Endothelial cell of umbilical vein (primary cell): ENCODE measurements around the gene CCDC92B. TPM values are rescaled to one million over a fixed set of nuclear protein-coding genes. Genes with fewer than 3 reads are reported as not detected.

Experiments used
- BruUV-seq: library from RNA; stranded (reverse); fragments of 400-500 nt; replicated peaks from 2 replicates; lab custom pipeline; 2021; lab: Mats Ljungman, UMichigan
- CTCF ChIA-PET: fragments of 300-600, 350-600 bp; sonication (Branson Sonifier 250); formaldehyde crosslinking; loops from one replicate; lab custom pipeline; 2021; ENCODE audit warnings: antibody characterized with exemption, inconsistent platforms; lab: Charles Lee
- POLR2A ChIA-PET: fragments of 300-600, 350-600 bp; sonication (Branson Sonifier 250); formaldehyde crosslinking; loops from one replicate; lab custom pipeline; 2021; ENCODE audit warnings: antibody characterized with exemption, inconsistent platforms; lab: Charles Lee
- DNase-seq: peaks from one replicate; pipeline ENCODE4 v3.0.0-alpha.2; 2011; ENCODE audit warnings: low read depth, low spot score
- FAIRE-seq: peaks from 2 replicates; lab custom pipeline; 2011; peaks lifted over from hg19 to GRCh38; lab: Jason Lieb, UNC
- H2AFZ ChIP-seq: 2 replicates; pipeline ENCODE4 v1.6.0; 2012; ENCODE audit warnings: low read depth, low read length, control low read depth, inconsistent platforms
- H3K27ac ChIP-seq: 2 replicates; pipeline ENCODE4 v1.5.1; 2011; ENCODE audit warnings: low read depth, mild to moderate bottlenecking, control low read depth, low read length, moderate library complexity; ENCODE audit not compliant: insufficient read depth
- H3K27me3 ChIP-seq, 2 experiments: 2 replicates each; pipeline versions ENCODE4 v1.6.0 to v1.6.1; 2011; ENCODE audit warnings: low read length in 2 of 2, mixed read lengths in 1 of 2; ENCODE audit not compliant: control insufficient read depth in 2 of 2, insufficient read depth in 2 of 2
- H3K36me3 ChIP-seq, 2 experiments: 2 replicates in 1 of 2; 3 replicates in 1 of 2; pipeline ENCODE4 v1.5.1; 2011; ENCODE audit warnings: low read length in 2 of 2, mild to moderate bottlenecking in 1 of 2, moderate library complexity in 1 of 2; ENCODE audit not compliant: control insufficient read depth in 2 of 2, insufficient read depth in 2 of 2; ENCODE audit errors: extremely low read depth in 1 of 2
- H3K4me1 ChIP-seq: 3 replicates; pipeline ENCODE4 v1.5.1; 2011; ENCODE audit warnings: mild to moderate bottlenecking, low read length; ENCODE audit not compliant: control insufficient read depth, insufficient read depth; ENCODE audit errors: extremely low read depth
- H3K4me2 ChIP-seq: 2 replicates; pipeline ENCODE4 v1.6.1; 2011; ENCODE audit warnings: low read length, control low read depth, mixed read lengths; ENCODE audit not compliant: insufficient read depth
- H3K4me3 ChIP-seq, 3 experiments: fragments of 200-600 bp in 1 of 3; sonication (generic), shearing (Covaris generic) in 1 of 3; replicated peaks in 1 of 3; 2 replicates each; pipeline ENCODE4 v1.5.1; 2011 to 2016; ENCODE audit warnings: control low read depth in 3 of 3, low read length in 3 of 3, mild to moderate bottlenecking in 2 of 3, inconsistent platforms in 1 of 3, low read depth in 1 of 3, moderate library complexity in 1 of 3; ENCODE audit not compliant: insufficient read depth in 1 of 3
- H3K79me2 ChIP-seq: 2 replicates; pipeline ENCODE4 v1.6.0; 2012; ENCODE audit warnings: low read length, inconsistent platforms; ENCODE audit not compliant: control insufficient read depth, insufficient read depth
- H3K9ac ChIP-seq: replicated peaks from 2 replicates; pipeline ENCODE3; 2011; ENCODE audit warnings: low read length, control low read depth; ENCODE audit not compliant: insufficient read depth; ENCODE audit errors: extremely low read depth
- H3K9me1 ChIP-seq: replicated peaks from 3 replicates; pipeline ENCODE4 v1.6.0; 2011; ENCODE audit warnings: mild to moderate bottlenecking, low read length; ENCODE audit not compliant: control insufficient read depth, insufficient read depth; ENCODE audit errors: extremely low read depth
- H3K9me3 ChIP-seq: replicated peaks from 2 replicates; pipeline ENCODE4 v1.5.1; 2012; ENCODE audit warnings: low read length, inconsistent platforms; ENCODE audit not compliant: control insufficient read depth, insufficient read depth
- H4K20me1 ChIP-seq: replicated peaks from 2 replicates; pipeline ENCODE3; 2011; ENCODE audit warnings: mild to moderate bottlenecking, low read length; ENCODE audit not compliant: control insufficient read depth, insufficient read depth; ENCODE audit errors: extremely low read depth
- EZH2 ChIP-seq: IDR thresholded peaks from 2 replicates; pipeline ENCODE4 v1.6.1; 2012; ENCODE audit warnings: borderline replicate concordance, low read depth, mild to moderate bottlenecking, moderate library complexity, low read length, inconsistent platforms; ENCODE audit not compliant: severe bottlenecking
- FOS ChIP-seq: IDR thresholded peaks from 2 replicates; pipeline ENCODE4 v1.6.1; 2011; ENCODE audit warnings: mild to moderate bottlenecking, low read length, moderate library complexity, borderline replicate concordance; ENCODE audit not compliant: insufficient read depth
- GATA2 ChIP-seq: IDR thresholded peaks from 2 replicates; pipeline ENCODE4 v1.7.0; 2011; ENCODE audit warnings: low read depth, mild to moderate bottlenecking, moderate library complexity, mixed read lengths, low read length; ENCODE audit not compliant: insufficient read length, insufficient read depth
- JUN ChIP-seq: IDR thresholded peaks from 2 replicates; pipeline ENCODE4 v1.6.1; 2011; ENCODE audit warnings: borderline replicate concordance, low read depth; ENCODE audit not compliant: insufficient read length, insufficient read depth
- MYC ChIP-seq: IDR thresholded peaks from one replicate; pipeline ENCODE4 v1.6.1; 2011; ENCODE audit warnings: mild to moderate bottlenecking, low read depth, low read length
- POLR2A ChIP-seq: IDR thresholded peaks from 2 replicates; pipeline ENCODE4 v1.6.1; 2012; ENCODE audit warnings: low read depth, mild to moderate bottlenecking, control low read depth, low read length
- POLR2AphosphoS5 ChIP-seq: IDR thresholded peaks from 2 replicates; pipeline ENCODE4 v1.6.1; 2012; ENCODE audit warnings: low read depth, mild to moderate bottlenecking, control low read depth, low read length, moderate library complexity; ENCODE audit not compliant: insufficient read depth
- dilution Hi-C: fragments of 300-500 bp; cut with MboI; formaldehyde crosslinking; loops from one replicate; pipeline ENCODE4 v1.15.0; 2019; ENCODE audit warnings: low sequenced_read_pairs; ENCODE audit not compliant: extremely low pct_ligation_motif_present
- intact Hi-C: fragments of 100-400 bp; cut with micrococcal nuclease; formaldehyde crosslinking; loops from one replicate; pipeline ENCODE4 v1.10.0; 2022
- polyA plus RNA-seq, 4 experiments: library from polyadenylated mRNA; depleted of rRNA in 3 of 4; stranded (reverse) in 3 of 4; unstranded in 1 of 4; fragments of >200 nt; gene quantifications; 2 replicates each; pipeline versions ENCODE4 v1.2.1 to v1.2.3, GENCODE V29; 2011 to 2012; ENCODE audit warnings: missing spikeins in 1 of 4
- total RNA-seq: library from RNA; stranded (reverse); gene quantifications from 2 replicates; pipeline ENCODE4 v1.2.3, GENCODE V29; 2021
- TF ChIP-seq, protein P1 (sequence below), 2 donors: IDR thresholded peaks; 1 replicate in 1 of 2; 2 replicates in 1 of 2; pipeline ENCODE4 v1.5.1; 2011; ENCODE audit warnings: low read length in 2 of 2, mild to moderate bottlenecking in 2 of 2, moderate library complexity in 2 of 2, control low read depth in 1 of 2, inconsistent platforms in 1 of 2, low read depth in 1 of 2; ENCODE audit not compliant: insufficient read depth in 1 of 2; ENCODE audit errors: extremely low read depth in 1 of 2
- TF ChIP-seq, protein P2 (sequence below): IDR thresholded peaks from 2 replicates; pipeline ENCODE4 v1.6.1; 2011; ENCODE audit not compliant: insufficient read depth, insufficient read length

Gene CCDC92B
- total and polyA plus RNA-seq, 2 donors (not counting 3 experiments of a cell fraction or from before 2014, with no cell fraction given), result not detected

DNA sequence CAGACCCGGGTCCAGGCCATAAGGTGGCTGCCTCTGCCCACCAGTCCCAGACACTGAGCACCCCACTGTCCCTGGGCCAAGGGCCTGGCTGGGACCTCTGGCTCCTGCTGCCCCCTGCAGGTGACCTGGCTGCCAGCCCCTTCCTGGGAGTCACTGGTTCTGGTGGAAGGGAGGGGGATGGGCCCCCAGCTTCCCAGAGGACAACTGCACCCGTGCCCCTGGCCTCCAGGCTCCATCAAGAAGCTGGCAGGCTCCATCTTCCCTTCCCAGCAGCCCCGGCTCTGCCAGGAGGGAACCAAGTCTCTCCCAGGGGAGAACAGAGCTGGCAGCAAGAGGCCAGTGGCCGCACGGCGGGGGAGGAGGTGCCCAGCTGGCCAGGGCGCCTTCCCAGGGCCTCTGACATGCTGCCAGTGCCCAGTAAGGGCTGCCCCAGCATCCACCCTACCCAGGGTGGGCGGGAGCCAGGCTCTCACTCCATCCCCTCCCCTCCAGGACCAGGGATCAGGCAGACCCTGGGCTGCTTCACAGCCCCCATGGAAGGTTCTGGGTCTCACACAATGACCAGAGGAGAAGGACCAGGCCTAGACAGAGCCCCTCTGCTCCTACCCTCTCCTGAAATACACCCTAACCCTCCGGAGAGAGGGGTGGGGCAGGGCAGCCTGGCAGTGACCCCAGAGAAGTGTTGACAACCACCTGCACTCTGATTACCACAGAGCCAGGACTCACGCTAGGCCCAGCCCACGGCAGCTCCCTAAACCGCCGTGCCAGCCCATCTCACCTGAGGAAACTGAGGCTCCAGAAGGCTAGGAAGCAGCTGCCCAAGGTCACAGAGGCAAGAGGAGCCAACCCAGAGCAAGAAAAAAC lies 41.5 kb downstream of the CCDC92B start:
- H3K9me1 ChIP-seq, result no peaks in the 10 kb centered on the region
- ChIA-PET CTCF (no interaction called here), POLR2A (no interaction called here)
- H3K79me2 ChIP-seq, result peaks cover 69% of the 10 kb centered on the region
- no peak for TF ChIP-seq MYC
- TF ChIP-seq, protein P1, sequence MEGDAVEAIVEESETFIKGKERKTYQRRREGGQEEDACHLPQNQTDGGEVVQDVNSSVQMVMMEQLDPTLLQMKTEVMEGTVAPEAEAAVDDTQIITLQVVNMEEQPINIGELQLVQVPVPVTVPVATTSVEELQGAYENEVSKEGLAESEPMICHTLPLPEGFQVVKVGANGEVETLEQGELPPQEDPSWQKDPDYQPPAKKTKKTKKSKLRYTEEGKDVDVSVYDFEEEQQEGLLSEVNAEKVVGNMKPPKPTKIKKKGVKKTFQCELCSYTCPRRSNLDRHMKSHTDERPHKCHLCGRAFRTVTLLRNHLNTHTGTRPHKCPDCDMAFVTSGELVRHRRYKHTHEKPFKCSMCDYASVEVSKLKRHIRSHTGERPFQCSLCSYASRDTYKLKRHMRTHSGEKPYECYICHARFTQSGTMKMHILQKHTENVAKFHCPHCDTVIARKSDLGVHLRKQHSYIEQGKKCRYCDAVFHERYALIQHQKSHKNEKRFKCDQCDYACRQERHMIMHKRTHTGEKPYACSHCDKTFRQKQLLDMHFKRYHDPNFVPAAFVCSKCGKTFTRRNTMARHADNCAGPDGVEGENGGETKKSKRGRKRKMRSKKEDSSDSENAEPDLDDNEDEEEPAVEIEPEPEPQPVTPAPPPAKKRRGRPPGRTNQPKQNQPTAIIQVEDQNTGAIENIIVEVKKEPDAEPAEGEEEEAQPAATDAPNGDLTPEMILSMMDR (IDR thresholded peaks at IDR 0.05; ENCODE audit: extremely low read depth in 1 of 2, insufficient read depth in 1 of 2, low read depth in 1 of 2, low read length in 2 of 2), result no peak
- no peak for TF ChIP-seq POLR2A
- TF ChIP-seq JUN, result no peak
- TF ChIP-seq FOS, result no peak
- no peak for TF ChIP-seq EZH2
- TF ChIP-seq, protein P2, sequence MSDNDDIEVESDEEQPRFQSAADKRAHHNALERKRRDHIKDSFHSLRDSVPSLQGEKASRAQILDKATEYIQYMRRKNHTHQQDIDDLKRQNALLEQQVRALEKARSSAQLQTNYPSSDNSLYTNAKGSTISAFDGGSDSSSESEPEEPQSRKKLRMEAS, result no peak
- no peak for TF ChIP-seq POLR2AphosphoS5
- no peak for TF ChIP-seq GATA2
- H3K9ac ChIP-seq, result no peak overlapping the region
- intact Hi-C loops, result no loop called here
- no peaks in the 10 kb centered on the region for H4K20me1 ChIP-seq
- peaks cover 19% of the 10 kb centered on the region for H3K4me1 ChIP-seq
- no peak overlapping the region for H3K4me2 ChIP-seq
- peaks cover 0 to 3% of the 10 kb centered on the region in 2 experiments for H3K36me3 ChIP-seq
- DNase-seq (no peak), FAIRE-seq (no peak)
- BruUV-seq, result no TSS peak
- dilution Hi-C loops, result no loop called here
- no peak overlapping the region for H2AFZ ChIP-seq
- no peak overlapping the region for H3K4me3 ChIP-seq
- no peaks in the 10 kb centered on the region for H3K9me3 ChIP-seq
- H3K27ac ChIP-seq, result no peak overlapping the region
- H3K27me3 ChIP-seq, result no peaks in the 10 kb centered on the region
